ENCODE measurements around the gene RER1. TPM values are rescaled to one million over a fixed set of nuclear protein-coding genes. Genes with fewer than 3 reads are reported as not detected.
A peak's percentile ranks its signal among the peaks of the same experiment; 100 is the strongest.

Gene RER1
- total RNA-seq, 1 donor from 2014 or later = 197 TPM

- no peak for FAIRE-seq
These were observed 22.8 kb downstream of the RER1 start for GRCh38 chr1:2414297-2414958.

GRCh38 chr1:2415337-2415736 is 23.7 kb downstream of the RER1 start:
- no peaks in the 10 kb centered on the region for H3K9me3 Mint-ChIP-seq (ENCODE audit: unreplicated experiment)
- peaks cover 4% of the 10 kb centered on the region for H3K36me3 Mint-ChIP-seq (ENCODE audit: low read depth, unreplicated experiment)
- no peak for FAIRE-seq

More at GRCh38 chr1:2414297-2414958, 22.8 kb downstream of the RER1 start:
- Mint-ChIP-seq H3K36me3 (ENCODE audit: low read depth, unreplicated experiment) (peaks cover 4% of the 10 kb centered on the region), H3K27me3 (ENCODE audit: low read depth, unreplicated experiment) (peaks cover 14% of the 10 kb centered on the region), H3K4me3 (ENCODE audit: unreplicated experiment) (peak overlapping the region; percentile 79), H3K9me3 (ENCODE audit: unreplicated experiment) (no peaks in the 10 kb centered on the region), H3K4me1 (ENCODE audit: low read depth, unreplicated experiment) (peaks cover 9% of the 10 kb centered on the region), H3K27ac (ENCODE audit: unreplicated experiment) (no peak overlapping the region)
- H3K4me2 ChIP-seq (ENCODE audit: low read length) = peak overlapping the region; percentile 99
- no peaks in the 10 kb centered on the region for H3K36me3 ChIP-seq (ENCODE audit: insufficient read depth, low read length)
- H3K27ac ChIP-seq (ENCODE audit: low read depth, low read length) = no peak overlapping the region
- peaks cover 18% of the 10 kb centered on the region for H3K79me2 ChIP-seq (ENCODE audit: insufficient read depth, low read length)
- TF ChIP-seq EZH2 (IDR thresholded peaks at IDR 0.05; ENCODE audit: insufficient read depth, low read length) = no peak
- TF ChIP-seq CTCF (IDR thresholded peaks at IDR 0.05; ENCODE audit: insufficient read depth, low read depth, low read length) = peak; percentile 74
- H2AFZ ChIP-seq (ENCODE audit: low read depth, low read length) = peak overlapping the region; percentile 62
- H3K4me3 ChIP-seq (ENCODE audit: insufficient read depth, low read depth, low read length) = no peak overlapping the region
- H3K9ac ChIP-seq (ENCODE audit: low read length) = peak overlapping the region; percentile 19
- no peak for DNase-seq (ENCODE audit: low read depth)
- H3K4me1 ChIP-seq (ENCODE audit: insufficient read depth, low read length) = peaks cover 22% of the 10 kb centered on the region
- no peaks in the 10 kb centered on the region for H3K9me3 ChIP-seq (ENCODE audit: insufficient read depth, low read depth, low read length)
- no peaks in the 10 kb centered on the region for H4K20me1 ChIP-seq (ENCODE audit: insufficient read depth, low read length)
- H3K27me3 ChIP-seq (ENCODE audit: insufficient read depth, low read length) = peaks cover 4% of the 10 kb centered on the region

More at GRCh38 chr1:2415337-2415736, 23.7 kb downstream of the RER1 start:
- H2AFZ ChIP-seq (ENCODE audit: low read depth, low read length) = no peak overlapping the region
- H3K9me3 ChIP-seq (ENCODE audit: insufficient read depth, low read depth, low read length) = no peaks in the 10 kb centered on the region
- TF ChIP-seq CTCF (IDR thresholded peaks at IDR 0.05; ENCODE audit: insufficient read depth, low read depth, low read length) (no peak), EZH2 (IDR thresholded peaks at IDR 0.05; ENCODE audit: insufficient read depth, low read length) (no peak)
- H3K79me2 ChIP-seq (ENCODE audit: insufficient read depth, low read length) = peaks cover 14% of the 10 kb centered on the region
- no peaks in the 10 kb centered on the region for H4K20me1 ChIP-seq (ENCODE audit: insufficient read depth, low read length)
- peaks cover 22% of the 10 kb centered on the region for H3K4me1 ChIP-seq (ENCODE audit: insufficient read depth, low read length)
- no peaks in the 10 kb centered on the region for H3K36me3 ChIP-seq (ENCODE audit: insufficient read depth, low read length)
- no peak overlapping the region for H3K4me3 ChIP-seq (ENCODE audit: insufficient read depth, low read depth, low read length)
- no peak for DNase-seq (ENCODE audit: low read depth)
- peaks cover 14% of the 10 kb centered on the region for H3K27me3 Mint-ChIP-seq (ENCODE audit: low read depth, unreplicated experiment)
- peaks cover 4% of the 10 kb centered on the region for H3K27me3 ChIP-seq (ENCODE audit: insufficient read depth, low read length)
- H3K27ac ChIP-seq (ENCODE audit: low read depth, low read length) = no peak overlapping the region
- H3K27ac Mint-ChIP-seq (ENCODE audit: unreplicated experiment) = no peak overlapping the region
- H3K4me1 Mint-ChIP-seq (ENCODE audit: low read depth, unreplicated experiment) = peaks cover 9% of the 10 kb centered on the region
- H3K4me3 Mint-ChIP-seq (ENCODE audit: unreplicated experiment) = no peak overlapping the region
- no peak overlapping the region for H3K9ac ChIP-seq (ENCODE audit: low read length)
- H3K4me2 ChIP-seq (ENCODE audit: low read length) = no peak overlapping the region
